ENCODE results near the gene ZDHHC24.

DNA sequence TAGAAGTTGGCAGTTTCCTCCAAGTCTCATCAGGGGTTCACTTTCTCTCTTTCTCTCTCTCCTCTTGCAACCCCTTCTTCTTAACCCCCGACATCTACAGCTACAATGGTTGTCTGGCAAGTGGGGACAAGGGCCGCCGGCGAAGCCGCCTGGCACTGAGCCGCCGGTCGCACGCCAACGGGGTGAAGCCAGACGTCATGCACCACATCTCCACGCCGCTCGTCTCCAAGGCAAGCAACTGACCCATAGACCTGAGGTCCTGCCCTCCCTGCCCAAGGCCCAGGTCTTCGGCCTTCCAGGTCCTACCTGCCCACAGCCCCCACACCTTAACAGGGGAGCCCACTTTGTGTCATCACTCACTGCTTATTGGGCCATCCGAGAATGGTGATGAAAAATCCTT is 74.7 kb downstream of the ZDHHC24 start:
- TF ChIP-seq, protein P1, sequence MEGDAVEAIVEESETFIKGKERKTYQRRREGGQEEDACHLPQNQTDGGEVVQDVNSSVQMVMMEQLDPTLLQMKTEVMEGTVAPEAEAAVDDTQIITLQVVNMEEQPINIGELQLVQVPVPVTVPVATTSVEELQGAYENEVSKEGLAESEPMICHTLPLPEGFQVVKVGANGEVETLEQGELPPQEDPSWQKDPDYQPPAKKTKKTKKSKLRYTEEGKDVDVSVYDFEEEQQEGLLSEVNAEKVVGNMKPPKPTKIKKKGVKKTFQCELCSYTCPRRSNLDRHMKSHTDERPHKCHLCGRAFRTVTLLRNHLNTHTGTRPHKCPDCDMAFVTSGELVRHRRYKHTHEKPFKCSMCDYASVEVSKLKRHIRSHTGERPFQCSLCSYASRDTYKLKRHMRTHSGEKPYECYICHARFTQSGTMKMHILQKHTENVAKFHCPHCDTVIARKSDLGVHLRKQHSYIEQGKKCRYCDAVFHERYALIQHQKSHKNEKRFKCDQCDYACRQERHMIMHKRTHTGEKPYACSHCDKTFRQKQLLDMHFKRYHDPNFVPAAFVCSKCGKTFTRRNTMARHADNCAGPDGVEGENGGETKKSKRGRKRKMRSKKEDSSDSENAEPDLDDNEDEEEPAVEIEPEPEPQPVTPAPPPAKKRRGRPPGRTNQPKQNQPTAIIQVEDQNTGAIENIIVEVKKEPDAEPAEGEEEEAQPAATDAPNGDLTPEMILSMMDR (IDR thresholded peaks at IDR 0.05; ENCODE audit: low read depth, low read length), result no peak
- TF ChIP-seq POLR2A (IDR thresholded peaks at IDR 0.05; ENCODE audit: extremely low read depth, insufficient read length) (no peak), MYC (IDR thresholded peaks at IDR 0.05; ENCODE audit: low read depth, low read length) (no peak)
- TF ChIP-seq, protein P2, sequence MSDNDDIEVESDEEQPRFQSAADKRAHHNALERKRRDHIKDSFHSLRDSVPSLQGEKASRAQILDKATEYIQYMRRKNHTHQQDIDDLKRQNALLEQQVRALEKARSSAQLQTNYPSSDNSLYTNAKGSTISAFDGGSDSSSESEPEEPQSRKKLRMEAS (IDR thresholded peaks at IDR 0.05; ENCODE audit: low read depth, low read length), result no peak

Data from NB4 (cell line).